Stimulated activated CD8-positive, alpha-beta memory T cell treated with anti-CD3 and anti-CD28 coated beads, Interleukin-2, amount 100 ng/mL, for 48 hours (primary cell): ENCODE data around the gene NELL1.

Experiments
- DNase-seq, 2 donors: peaks; one replicate each; pipeline ENCODE4 v3.0.0-alpha.2; 2020; ENCODE audit warnings: low read depth in 2 of 2

Gene NELL1

DNA sequence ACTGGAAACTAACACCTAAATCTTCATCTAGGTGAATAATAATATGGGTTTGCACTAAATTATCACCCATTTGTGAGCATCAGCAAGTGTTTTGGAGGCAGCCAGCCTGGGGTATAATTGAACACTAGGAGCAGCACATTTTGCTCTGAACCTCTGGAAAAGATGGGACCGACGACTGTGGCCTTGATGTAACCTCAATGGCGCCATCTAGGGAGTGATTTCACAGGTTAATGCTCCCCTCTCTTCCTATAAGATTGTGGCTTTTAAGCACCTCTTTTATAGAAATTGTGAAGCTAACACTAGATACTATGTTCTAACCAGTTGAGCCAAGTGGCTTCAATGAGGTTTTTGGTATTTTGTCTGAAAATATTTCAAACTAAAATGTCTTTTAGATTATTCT is 203.7 kb downstream of the NELL1 start:
- no peak for DNase-seq

DNA sequence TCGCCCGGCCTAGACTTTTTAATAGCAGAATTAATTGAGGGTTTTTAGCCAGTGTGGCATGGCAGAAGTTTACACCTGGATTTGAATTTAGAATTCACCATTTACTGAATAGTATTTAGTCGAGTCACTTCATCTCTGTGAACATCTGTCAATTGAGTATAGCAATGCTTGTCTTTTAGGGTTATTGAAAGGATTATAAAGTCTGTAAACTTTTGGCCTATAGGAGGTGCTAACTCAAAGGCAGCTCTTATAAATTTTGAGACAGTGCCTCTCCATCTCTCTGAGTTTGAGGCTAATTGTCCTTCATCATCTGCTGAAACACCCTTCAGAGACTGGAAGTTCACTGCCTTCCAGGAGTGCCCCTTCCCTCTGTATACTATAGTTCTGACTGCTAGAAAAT is 205.0 kb downstream of the NELL1 start:
- no peak for DNase-seq

DNA sequence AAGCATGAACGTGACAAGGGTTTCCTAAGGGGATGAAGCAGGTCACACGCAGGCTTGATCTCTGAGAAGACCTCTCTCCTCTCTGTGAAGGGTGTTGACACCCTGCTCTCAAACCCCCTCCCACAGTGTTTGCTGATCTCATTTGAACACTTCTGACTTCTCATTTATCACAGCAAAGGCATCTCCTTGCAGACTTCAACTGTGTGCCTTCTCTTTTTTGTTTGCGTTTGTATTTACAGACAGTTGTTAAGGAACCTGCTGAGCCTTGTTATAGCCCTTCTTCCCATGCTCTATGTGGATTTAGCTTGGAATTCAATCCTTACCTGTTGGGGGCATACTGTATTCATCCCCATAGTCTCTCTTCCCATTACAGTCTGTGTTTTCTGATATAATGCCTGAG is 206.5 kb downstream of the NELL1 start:
- no peak for DNase-seq

- DNase-seq = no peak
Measured at GRCh38 chr11:20876738-20877137, 207.4 kb downstream of the NELL1 start.

DNA sequence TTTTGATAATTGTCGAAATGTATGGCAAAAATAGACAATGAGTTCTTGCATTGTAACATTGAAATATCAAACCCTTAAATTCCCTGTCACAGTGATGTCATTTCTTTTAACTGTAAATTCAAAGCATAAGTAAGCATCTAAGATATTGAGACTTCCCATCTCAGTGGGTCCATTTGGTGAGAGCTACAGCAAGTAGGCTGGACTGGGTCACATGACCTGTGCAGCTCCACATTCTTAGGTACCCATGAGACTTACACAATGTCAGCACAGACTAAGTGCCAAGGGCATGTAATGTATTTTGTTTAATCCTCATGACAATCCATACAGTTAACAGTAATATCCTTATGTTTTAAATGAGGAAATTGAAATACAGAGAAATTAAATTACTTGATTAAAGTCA is 210.7 kb downstream of the NELL1 start:
- DNase-seq = no peak

- no peak for DNase-seq
Measured at GRCh38 chr11:20881328-20882079, 212.1 kb downstream of the NELL1 start.

- DNase-seq = no peak
Measured at GRCh38 chr11:20887137-20887536, 217.8 kb downstream of the NELL1 start.

DNA sequence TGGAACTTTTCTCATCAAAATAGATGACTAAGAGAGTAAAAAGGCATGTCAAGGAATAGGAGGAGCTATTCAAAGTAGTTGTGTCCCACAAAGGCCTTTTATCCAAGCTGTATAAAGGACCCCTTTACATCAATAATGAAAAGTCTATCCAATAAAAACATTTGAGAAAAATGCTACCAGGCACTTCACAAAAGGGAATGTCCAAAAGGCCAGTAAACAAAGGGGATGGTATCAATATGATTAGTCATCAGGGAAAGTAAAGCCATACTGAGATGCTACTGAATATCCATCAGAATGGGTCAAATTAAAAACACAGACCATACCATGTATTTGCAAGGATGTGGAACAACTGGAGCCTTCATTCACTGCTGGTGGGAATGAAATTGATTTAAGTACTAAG is 224.9 kb downstream of the NELL1 start:
- DNase-seq = no peak

DNA sequence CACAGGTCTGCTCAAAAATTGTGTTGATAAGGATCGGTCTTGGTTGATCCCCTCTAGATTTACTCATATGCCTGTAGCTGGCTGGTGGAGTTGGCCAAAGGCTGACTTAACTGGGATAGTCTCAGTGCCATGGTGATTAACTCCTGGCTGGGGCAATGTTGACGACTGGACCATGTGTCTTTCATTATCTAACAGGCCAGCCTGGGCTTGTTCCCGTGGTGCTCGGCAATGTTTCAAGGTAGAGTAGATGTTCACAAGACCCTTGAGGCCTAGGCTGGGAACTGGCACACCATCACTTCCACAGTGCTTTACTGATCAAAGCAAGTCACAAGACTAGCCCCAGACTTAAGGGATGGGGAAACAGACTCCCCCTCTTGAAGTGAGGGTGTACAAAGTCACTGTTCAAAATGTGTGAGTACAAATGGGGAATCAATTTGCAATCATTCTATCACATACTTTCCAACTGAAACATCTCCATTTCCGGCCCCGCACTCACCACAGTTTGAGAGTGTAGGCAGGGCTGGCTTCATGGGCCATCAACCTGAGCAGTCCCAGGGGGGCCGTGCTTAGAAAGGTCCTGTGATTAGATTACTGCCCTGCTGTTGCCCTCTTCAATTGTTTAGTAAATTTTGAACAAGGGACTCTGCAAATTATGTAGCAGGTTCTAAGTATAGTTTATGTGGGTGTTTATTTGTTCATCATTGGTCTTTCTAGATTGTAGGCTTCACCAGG is 240.8 kb downstream of the NELL1 start:
- no peak for DNase-seq

DNA sequence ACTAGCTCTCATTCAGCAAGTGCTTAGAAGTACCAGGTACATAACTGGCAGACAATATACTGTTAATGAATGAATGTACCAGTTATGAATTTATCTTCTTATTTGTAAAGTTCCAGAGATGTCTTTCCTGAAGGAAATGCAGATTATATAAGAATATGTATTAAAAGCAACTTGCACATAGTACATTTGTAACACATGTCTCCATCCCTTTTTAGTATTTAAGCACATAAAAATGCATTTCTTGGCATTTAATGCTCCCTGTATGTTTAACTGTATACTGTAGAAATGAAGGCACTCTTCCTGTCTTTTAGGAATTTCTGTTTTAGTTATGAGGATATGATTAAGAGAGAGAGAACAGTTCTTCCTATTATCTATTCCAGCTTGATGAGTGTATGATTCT is 241.3 kb downstream of the NELL1 start:
- no peak for DNase-seq

GRCh38 chr11:20912065-20912821 is 242.9 kb downstream of the NELL1 start:
- no peak for DNase-seq

- DNase-seq = no peak
Measured at GRCh38 chr11:20912922-20913512, 243.6 kb downstream of the NELL1 start.

- no peak for DNase-seq
Measured at GRCh38 chr11:20917306-20917705, 247.9 kb downstream of the NELL1 start.

DNA sequence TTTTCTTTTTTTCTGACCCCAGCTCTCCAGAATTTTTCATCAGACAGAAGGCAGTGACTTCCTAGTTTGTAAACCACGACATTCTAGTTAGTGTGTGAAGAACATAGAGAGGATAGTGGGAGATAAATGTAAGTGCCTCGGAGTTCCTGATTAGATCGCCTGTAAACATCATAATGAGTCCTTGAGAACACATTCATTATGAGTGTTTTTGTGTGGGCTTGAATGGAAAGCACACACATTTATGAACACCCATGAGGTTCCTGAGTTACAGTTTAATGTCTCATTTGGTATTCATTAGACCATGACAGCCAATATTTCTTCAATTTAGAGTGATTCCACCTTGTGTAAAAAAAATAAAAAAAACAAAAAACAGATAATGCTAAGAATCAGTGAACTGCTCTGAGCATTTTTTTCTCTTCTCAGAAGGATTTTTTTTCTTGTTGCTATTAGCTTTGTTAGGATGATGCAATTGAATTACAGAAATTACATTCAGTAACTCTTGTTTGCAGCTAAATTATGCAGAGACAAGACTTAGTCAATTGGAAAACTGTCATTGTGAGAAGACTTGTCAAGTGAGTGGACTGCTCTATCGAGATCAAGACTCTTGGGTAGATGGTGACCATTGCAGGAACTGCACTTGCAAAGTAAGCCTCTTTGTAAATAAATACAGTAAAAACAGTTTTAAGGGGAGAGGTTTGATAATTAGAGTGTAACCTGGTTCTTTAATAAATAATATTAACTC is 257.6 kb downstream of the NELL1 start:
- no peak for DNase-seq

DNA sequence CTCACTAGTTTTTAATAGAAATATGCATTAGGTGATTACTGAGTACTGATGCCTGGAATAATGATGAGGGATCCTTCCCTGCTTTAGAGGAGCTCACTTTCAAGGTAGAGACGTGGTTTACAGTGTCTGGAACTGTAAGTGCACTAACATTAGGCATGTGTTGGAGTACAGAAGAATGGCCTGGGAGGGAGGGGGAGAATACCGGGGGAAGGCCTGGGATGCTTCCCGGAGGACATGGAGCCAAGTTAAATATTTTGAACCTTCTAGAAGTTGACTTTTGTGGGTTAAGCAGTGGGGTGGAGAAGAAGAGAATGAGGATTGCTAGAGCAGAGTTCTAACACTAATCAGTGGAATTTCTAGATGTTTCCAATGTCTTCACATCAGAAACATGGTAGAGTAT is 261.6 kb downstream of the NELL1 start:
- no peak for DNase-seq

GRCh38 chr11:20933086-20933485 is 263.7 kb downstream of the NELL1 start:
- DNase-seq = no peak

DNA sequence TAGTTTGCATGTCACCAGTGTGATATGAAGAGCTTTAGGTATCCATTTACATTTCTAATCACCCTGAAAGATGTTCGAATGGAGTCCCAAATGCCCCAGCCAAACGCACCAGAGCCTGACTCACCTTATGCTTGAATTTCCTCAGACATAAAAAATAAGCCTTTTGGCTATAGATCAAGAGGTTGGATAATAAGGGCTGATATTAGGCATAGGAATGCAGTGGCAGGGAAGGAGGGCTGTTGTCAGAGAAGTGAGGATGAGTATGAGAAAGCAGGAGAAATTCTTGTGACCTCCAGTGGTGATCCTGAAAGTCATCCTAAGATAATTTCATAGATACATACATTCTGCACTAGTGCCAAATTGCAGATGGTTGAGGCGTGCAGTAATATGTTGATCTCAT is 264.6 kb downstream of the NELL1 start:
- no peak for DNase-seq

GRCh38 chr11:20934516-20934915 is 265.1 kb downstream of the NELL1 start:
- DNase-seq = no peak

DNA sequence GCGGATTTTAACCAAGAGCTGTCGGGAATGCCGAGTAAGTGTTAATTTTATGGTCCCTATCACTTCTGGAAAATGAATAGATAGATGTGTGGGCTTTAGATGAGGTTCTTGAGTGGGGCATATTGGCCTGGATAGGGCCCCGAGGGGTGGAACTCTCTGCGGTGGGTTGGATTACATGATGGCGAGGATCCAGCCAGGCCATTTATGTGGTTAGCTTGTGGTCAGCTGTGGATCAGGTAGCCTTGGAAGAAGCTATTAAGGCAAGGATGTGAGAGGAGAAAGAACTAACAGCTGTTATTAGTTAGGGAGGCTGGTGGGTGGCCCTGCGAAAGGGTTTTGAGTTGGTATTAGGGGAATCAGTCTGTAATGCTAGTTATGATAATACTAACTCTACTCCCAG is 268.4 kb downstream of the NELL1 start:
- DNase-seq = no peak

GRCh38 chr11:20949585-20949984 is 280.2 kb downstream of the NELL1 start:
- DNase-seq = no peak

DNA sequence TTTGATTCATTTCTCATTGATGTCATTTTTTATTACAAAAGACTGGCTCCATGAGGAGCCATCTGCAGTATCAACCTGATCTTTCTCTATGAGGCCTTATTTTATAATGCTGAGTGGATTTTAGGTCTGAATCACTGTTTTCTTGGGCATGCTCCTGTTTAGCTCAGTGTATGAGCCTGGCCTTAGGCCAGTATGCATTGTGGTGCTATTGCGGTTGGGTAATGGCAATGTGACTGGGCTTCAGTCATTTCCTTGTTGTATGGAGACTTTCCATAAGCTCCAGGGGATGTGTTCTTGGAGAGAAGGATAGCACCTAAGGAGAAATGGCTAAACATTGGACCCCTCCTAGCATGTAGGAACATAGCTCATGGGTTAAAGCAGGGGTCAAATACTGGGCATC is 293.2 kb downstream of the NELL1 start:
- no peak for DNase-seq

- no peak for DNase-seq
Measured at GRCh38 chr11:20963596-20963995, 294.2 kb downstream of the NELL1 start.
